Activated gamma-delta T cell treated with Interleukin-2 at 50 U/mL for 16 hours (primary cell): ENCODE measurements around the gene PDE4B.
"Not testable (repeated sequence)": the region's sequence is repeated elsewhere in the genome, so short reads cannot be mapped to it uniquely, and the experiment has no call there.

Source experiments
- DNase-seq: peaks from one replicate; pipeline ENCODE4 v3.0.0-alpha.2; 2020

The PDE4B gene

GRCh38 chr1:65958561-65959350 lies 166.1 kb downstream of the PDE4B start:
- peak; percentile 16 for DNase-seq

GRCh38 chr1:65959896-65960567 lies 167.3 kb downstream of the PDE4B start:
- DNase-seq: no peak

DNA sequence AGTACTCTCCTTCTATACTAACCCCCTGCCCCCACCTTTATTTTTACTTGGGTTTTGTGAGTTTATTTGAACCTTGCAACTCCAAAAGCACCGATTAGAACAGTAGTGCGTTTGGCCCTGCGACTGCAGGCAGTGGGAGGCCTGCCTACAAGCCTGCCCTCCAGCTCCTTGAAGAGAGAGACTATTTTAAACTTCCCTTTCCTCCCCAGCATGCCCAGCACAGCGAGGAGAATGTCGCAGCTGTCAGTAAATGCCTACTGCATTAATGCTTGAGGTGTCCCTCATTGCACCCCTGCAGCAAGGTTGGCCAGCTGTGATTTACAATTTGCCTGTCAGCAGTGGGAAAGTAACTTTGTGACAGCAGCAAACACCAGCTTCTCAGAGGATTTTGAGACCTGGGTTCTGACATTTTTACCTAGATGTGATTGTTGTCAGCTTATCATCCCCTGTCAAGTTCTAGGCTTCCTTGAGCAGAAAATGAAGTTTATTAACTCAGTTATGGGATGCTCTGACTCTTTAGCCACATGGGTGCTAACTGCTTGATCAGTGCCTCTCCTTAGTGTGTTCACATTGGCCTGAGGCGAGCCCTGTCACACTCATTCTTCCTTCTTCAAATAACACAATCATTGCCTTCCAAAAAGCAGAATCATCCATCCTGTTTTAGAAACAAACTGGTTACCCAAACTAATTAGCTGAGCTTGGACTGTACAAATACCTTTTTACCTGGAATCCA lies 170.6 kb downstream of the PDE4B start:
- no peak for DNase-seq

- no peak for DNase-seq
These were observed 171.4 kb downstream of the PDE4B start for GRCh38 chr1:65964123-65964522.

DNA sequence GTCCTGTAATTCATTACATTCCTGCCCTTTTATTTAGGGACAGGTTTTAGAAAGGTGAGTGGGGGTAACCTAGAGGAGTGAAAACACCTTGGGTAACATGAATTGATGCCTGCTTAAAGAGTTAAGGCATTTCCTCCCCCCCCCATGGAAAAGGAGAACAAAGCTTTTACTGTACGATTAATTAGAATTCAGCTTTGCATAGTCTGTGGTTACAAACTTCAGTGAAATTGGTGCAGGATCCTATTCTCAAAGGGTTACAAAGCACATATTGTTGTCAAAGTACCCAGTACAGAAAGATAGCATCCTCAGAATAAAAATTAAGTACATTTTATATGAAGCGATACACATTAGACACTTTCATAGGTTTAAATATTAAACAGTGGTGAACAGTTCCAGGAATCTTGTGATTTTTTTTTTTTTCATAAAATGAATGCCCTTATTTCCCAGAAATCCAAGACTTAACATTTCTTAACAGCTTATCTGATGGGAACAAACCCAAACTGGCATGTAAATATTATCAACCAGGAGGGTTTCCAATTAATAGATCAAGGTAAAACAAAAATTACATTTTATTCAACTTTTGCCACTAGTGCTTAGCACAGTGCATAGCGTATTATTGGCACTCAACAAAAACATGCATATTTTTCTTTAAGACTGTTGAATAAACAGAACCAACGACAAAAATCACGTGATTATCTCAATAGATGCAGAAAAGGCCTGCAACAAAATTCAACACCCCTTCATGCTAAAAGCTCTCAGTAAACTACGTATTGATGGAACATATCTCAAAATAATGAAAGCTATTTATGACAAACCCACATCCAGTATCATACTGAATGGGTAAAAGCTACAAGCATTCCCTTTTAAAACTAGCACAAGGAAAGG lies 172.7 kb downstream of the PDE4B start:
- no peak for DNase-seq

DNA sequence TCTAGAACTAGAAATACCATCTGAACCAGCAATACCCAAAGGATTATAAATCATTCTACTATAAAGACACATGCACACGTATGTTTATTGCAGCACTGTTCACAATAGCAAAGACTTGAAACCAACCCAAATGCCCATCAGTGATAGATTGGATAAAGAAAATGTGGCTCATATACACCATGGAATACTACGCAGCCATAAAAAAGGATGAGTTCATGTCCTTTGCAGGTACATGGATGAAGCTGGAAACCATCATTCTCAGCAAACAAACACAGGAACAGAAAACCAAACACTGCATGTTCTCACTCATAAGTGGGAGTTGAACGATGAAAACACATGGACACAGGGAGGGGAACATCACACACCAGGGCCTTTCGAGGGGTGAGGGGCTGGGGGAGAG lies 174.8 kb downstream of the PDE4B start:
- not testable (repeated sequence) for DNase-seq

GRCh38 chr1:65971547-65971946 lies 178.9 kb downstream of the PDE4B start:
- no peak for DNase-seq

DNA sequence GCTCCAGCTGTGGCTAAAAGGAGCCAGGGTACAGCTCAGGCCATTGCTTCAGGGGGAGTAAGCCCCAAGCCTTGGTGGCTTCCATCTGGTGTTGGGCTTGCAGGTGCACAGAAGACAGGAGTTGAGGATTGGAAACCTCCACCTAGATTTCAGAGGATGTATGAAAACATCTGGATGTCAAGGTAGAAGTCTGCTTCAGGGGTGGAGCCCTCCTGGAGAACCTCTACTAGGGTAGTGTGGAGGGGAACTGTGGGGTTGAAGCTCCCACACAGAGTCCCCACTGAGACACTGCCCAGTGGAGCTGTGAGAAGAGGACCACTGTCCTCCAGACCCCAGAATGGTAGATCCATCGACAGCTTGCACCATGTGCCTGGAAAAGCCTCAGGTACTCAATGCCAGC lies 183.0 kb downstream of the PDE4B start:
- no peak for DNase-seq

- DNase-seq: no peak
These were observed 186.7 kb downstream of the PDE4B start for GRCh38 chr1:65979136-65980044.

DNA sequence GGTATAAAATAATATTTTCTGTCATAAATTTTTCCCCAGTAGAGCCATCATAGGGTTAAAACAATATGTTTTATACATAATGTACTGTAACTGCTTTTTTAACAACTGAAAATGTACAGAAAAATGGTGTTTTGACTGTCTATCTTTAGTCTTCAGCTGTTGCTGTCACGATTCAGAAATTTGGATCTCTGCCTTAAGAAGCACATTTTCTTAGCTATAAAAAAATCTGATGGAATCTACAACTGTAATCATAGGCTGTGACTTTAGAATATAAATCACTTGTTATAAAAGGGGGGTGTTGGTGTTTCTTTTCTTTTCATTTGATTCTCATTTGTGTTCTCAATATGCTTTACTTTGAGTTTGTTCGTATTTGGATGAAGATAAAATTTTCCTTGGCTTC lies 187.5 kb downstream of the PDE4B start:
- no peak for DNase-seq

DNA sequence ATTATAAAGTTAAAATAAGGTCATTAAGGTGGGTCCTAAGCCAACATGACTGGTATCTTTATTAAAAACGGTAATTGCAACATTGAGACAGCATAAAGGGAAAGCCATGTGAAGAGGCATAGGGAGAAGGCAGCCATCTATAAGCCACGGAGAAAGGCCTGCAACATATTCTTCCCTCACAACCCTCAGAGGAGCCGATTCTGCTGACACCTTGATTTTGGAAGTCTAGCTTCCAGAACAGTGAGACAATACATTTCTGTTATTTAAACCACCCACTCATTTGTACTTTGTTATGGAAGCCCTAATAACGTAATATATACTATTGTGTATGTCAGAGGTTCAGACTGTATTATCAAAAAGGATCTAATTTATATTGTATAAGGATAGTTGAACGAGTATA lies 190.8 kb downstream of the PDE4B start:
- DNase-seq: no peak

- no peak for DNase-seq
These were observed 192.8 kb downstream of the PDE4B start for GRCh38 chr1:65985393-65986066.

DNA sequence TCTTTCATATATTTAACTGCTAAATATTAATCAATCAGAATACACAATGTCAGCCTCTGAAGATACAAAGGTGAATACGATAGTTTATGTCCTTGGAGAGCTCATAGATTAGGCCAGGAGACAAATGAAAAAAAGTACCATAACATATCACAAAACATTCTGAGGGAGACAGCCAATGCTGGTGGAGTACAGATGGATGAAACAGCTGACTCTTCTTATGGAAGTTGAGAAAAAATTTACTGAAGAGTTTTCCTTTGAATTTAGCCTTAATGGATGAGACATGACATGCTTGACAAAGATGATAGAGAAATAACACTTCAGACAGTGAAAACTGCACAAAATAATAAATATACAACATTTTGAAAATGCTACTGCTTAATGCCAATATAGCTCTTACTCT lies 193.5 kb downstream of the PDE4B start:
- DNase-seq: no peak

DNA sequence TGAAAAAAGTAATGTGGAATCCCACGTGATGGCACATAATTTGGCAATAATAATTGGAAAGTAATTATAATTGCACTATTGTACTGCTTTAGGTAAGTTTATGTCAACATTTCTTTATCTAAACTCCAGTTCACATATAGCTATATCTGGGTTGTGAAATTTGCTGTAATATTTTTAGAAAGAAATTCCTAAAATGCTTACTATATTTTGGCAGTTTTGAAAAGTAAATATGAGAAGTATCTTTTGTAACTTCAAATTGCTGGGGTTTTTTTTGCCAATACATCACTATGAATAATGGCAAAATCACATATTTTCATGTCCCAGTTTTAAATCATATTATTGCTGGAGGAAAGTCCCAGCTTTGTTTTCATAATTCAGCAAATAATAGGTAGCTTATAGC lies 197.5 kb downstream of the PDE4B start:
- no peak for DNase-seq

- no peak for DNase-seq
These were observed 199.0 kb downstream of the PDE4B start for GRCh38 chr1:65991694-65992093.

GRCh38 chr1:65992165-65992821 lies 199.6 kb downstream of the PDE4B start:
- DNase-seq: no peak

- no peak for DNase-seq
These were observed 200.2 kb downstream of the PDE4B start for GRCh38 chr1:65992831-65993271.

DNA sequence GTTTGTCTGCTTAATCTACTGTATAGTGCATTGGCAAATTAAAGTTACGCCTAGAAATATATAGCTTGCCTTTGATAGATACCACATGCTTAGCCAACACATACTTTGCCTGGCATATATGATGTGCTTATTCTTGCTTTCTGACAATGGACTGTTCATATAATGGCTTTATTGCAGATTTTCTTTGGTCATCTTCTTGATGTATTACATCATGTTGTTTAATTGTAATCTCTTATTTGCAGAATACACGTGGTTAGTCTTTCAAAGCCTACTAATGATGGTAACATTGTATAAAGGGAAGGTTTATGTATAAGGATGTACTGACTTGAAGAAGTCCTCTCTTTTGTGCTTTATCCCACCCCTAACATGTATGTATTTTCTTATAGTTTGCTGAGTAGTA lies 201.5 kb downstream of the PDE4B start:
- no peak for DNase-seq

DNA sequence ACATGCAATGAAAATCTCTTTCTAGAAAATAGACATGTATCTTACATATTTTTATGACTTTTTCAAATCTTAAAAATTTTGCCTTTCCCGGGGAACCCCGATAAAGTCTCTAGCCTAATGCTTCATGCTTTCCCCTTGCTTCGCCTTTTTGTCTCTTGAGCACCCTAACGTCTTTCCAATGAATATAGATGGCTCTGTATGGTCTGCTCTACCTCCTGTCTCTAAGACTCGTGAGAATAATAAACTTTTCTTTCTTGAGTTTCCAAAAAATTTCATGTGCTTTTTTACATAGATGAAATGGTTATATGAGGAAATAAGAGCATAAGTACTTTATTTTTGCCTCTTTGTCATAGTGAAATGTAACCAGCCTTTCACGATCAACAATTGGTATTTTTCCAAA lies 202.6 kb downstream of the PDE4B start:
- no peak for DNase-seq

GRCh38 chr1:65995928-65996327 lies 203.2 kb downstream of the PDE4B start:
- DNase-seq: no peak

DNA sequence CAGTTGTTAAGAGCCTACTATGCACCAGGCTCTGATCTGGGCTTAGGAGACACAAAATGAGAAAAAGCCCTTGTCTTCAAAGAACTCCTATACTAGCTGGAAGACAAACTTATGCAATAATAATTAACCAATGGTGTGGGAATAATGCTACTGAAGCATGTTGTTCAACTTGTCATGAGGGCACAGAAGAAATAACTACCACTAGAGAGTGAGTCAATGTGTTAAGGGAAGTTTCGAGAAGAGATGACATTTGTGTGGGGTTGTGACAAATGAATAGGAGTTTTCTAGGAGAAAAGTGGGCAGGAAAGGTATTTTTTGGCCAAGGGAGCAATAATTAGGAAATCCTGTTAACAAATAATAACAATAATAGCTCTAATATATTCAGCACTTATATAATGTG lies 205.0 kb downstream of the PDE4B start:
- DNase-seq: no peak
